Epithelial cell of proximal tubule (primary cell): Measurements from ENCODE around the gene ACTRT2. TPM values are rescaled to one million over a fixed set of nuclear protein-coding genes. Genes with fewer than 3 reads are reported as not detected.

Experiments used
- DNase-seq: peaks from one replicate; pipeline ENCODE4 v3.0.0-alpha.2; 2011; ENCODE audit warnings: low read depth
- H3K4me3 ChIP-seq: 2 replicates; pipeline ENCODE4 v1.5.1; 2011; ENCODE audit warnings: low read depth, mild to moderate bottlenecking, low read length
- total RNA-seq: library from RNA; depleted of rRNA; stranded (reverse); fragments of >200 nt; gene quantifications from 2 replicates; pipeline ENCODE4 v1.2.3, GENCODE V29; 2015
- TF ChIP-seq, protein P1 (sequence below): conservative IDR thresholded peaks from 2 replicates; pipeline ENCODE4 v1.5.1; 2012; ENCODE audit warnings: low read depth, mild to moderate bottlenecking, low read length

ACTRT2 gene
- total RNA-seq, result not detected in 2 replicates

DNA sequence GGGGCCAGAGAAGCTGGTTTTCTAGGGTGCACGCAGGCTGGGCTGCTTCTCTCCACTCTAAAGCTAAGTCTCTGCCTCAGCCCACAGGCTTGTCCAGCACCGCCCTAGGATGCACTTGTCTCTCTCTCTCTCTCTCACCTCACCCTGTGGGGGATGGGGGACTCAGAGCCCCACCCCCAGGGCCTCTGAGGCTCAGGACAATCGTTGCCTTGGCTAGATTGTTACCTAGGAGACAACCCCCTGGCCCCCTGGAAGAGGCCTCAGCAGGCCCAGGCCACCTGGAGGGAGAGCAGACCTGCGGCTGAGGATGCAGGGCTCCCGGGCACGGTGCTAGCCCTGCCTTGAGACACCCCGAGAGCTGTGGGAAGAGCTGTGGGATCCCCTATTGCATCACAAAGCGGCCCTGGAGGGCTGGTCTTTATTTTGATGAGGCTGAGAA, at the start of gene ACTRT2:
ACTRT2 (plus strand) TSS at position 235 of the 439 bp plus-strand sequence. CDS start 220 bp downstream, outside the sequence.
- TF ChIP-seq, protein P1, sequence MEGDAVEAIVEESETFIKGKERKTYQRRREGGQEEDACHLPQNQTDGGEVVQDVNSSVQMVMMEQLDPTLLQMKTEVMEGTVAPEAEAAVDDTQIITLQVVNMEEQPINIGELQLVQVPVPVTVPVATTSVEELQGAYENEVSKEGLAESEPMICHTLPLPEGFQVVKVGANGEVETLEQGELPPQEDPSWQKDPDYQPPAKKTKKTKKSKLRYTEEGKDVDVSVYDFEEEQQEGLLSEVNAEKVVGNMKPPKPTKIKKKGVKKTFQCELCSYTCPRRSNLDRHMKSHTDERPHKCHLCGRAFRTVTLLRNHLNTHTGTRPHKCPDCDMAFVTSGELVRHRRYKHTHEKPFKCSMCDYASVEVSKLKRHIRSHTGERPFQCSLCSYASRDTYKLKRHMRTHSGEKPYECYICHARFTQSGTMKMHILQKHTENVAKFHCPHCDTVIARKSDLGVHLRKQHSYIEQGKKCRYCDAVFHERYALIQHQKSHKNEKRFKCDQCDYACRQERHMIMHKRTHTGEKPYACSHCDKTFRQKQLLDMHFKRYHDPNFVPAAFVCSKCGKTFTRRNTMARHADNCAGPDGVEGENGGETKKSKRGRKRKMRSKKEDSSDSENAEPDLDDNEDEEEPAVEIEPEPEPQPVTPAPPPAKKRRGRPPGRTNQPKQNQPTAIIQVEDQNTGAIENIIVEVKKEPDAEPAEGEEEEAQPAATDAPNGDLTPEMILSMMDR, result no peak
- H3K4me3 ChIP-seq, result no peak within 1 kb of the TSS
- no peak for DNase-seq

DNA sequence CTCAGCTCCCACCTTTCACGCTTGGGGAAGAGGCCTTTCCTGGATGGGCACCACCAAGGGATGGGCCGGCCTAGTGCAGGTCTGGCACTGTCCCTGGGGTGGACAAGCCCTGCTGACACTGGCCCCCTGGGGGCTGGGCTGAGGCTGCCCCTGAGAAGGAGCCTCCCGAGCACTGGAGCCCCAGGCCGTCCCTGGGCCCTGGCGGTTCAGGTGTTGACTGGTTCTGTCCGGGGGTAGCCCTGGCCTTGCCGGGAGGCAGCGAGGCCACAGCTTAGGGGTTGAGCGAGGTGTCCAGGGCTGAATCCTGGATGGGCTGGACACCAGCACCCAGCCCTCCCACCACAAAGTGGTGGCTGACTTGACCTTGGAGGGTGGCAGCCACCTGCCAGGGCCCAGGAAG, 49.7 kb upstream of the ACTRT2 start:
- TF ChIP-seq, protein P1, result no peak
- no peak overlapping the region for H3K4me3 ChIP-seq
- no peak for DNase-seq

DNA sequence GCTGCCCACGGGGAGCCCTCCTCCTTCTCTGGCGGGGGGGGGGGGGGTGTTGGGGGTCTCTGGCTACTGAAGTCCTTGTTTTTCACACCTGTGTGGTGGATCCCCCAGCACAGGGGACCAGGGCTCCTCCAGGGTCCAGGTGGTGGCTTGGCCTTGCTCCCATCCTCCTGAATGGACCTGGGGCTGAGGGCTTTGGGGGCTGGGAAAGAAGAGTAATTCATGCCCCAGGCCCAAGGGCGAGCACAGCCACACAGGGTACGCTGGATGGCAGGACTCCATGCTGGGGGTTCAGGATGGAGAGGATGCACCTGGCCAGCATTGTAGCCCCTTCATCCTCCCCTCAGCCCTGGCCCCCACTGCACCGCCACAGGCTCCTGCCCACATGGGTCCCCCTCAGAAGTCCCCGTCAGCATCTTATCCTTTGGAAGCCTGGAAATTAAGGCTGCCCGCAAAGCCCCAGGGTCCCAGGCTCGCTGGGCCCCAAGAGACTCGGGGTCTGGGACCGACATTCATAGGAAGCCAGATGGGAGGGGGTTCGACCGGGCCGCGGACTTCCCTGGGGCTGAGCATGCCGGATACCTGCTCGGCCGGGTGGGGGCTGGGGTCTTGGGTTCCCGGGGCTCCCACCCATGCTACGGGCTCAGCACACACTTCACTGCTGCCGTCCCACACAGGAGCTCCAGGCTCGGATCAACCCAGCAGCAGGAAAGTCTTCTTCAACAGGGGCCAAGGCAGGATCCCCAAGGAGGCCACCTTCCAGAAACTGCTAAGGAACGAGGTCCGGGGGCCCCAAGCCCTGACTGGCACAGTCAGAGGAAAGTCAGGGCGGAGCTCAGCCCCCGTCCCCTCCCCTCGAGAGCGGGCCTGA, 49.0 kb upstream of the ACTRT2 start:
- no peak overlapping the region for H3K4me3 ChIP-seq
- TF ChIP-seq, protein P1, result no peak
- no peak for DNase-seq

DNA sequence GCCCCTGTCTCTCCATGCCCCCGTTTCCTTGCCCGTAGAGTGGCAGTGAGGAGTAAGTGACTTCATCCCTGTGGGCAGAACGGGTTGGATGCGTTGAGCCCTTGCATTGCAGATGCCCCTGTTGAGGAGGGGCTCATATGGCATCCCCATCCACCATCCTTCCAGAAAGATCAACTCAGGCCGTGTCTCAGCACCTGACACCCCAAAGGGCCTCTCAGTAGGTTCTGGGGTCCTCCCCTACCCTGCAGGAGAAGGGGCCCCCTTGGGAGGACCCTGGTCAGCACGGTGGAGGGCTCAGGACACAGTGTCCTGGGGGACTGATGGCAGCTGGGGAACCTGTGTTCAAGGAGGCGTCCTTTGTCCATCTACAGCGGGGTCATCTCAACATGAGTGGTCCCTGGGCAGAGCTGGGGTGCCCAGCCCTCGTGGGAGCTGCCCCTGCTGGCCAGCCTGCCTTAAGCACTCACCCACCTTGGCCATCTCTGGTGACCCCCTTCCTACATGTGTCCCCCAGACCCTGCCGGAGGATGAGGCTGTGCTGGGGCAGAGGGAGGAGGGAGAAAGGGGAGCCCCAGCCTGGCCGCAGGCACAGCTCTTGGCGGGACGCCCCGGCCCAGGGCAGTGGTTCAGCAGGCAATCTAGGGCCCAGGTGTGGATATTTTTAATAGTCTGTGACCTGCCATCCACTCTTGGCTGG, 48.2 kb upstream of the ACTRT2 start:
- DNase-seq, result no peak
- TF ChIP-seq, protein P1, result no peak
- no peak overlapping the region for H3K4me3 ChIP-seq

DNA sequence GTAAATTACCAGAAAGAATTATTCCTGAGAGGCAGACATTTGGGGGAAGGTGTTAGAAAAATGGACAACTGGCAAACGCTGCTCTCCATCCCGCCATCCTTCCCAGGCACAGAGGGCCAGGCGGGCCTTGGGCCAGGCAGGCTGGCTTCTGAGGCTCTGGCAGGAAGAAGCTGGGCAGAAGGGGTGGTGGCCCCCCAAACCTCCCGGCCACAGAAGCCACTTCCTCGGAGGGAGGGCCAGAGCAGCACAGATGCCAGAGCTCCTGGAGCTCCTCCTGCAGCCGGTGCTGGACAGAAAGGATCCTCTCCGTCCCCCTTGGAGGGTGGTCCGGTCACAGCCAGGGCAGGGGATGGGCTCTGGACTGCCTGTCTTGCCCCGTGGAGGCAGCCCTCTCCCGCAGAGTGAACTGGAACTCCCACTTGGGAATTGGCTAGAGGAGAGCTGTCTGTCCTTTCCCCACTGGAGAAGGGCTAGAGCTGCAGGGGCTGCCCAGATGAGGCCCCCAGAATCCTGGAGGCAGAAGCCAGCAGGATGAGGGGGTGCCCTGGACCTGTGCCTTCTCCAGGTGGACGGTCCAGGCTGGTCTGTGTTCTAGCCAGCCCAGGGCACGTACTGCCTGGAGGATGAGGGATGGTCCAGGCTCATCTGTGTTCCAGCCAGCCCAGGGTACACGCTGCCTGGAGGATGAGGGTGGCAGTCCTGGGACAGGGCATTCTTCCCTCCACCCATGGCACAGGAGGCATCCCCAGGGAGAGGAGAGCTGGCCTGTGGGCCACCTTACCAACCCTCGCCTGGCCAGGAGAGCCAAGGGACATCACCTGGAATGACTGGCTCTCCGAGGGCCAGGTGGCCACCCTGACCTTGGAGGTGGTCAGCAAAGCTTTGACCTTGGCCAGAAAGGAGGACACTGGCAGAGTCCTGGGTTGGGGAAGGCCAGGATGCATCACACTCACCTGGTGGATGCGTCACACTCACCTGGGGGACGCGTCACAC, 47.4 kb upstream of the ACTRT2 start:
- DNase-seq, result no peak
- TF ChIP-seq, protein P1, result no peak
- no peak overlapping the region for H3K4me3 ChIP-seq

DNA sequence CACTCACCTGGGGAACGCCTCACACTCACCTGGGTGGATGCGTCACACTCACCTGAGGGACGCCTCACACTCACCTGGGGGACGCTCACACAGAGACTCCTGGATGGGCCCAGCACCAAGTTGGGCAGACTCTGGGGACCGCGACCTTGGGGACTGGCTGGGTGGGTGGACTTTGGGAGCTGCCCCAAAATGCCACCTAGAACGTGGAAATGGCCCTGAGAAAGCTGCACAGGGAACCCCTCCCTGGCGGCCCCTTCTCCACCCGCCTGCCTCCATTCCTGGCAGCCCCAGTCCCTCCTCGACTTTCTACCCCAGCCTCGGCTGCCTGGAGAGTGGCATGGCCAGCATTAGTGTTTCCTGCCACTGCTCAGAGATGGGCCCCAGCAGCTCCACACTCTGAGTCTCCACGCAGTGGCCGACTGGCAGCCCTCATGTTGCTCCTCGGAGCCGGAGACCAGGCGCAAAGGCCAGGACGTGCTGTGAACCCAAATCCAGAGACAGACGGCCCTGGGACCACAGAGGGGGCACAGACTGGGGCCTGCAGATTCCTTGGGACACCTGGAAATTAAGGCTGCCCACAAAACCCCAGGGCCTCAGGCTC, 46.5 kb upstream of the ACTRT2 start:
- DNase-seq, result no peak
- TF ChIP-seq, protein P1, result no peak
- H3K4me3 ChIP-seq, result no peak overlapping the region
